ENCODE data around the gene KLK6. TPM values are rescaled to one million over a fixed set of nuclear protein-coding genes. Genes with fewer than 3 reads are reported as not detected.
A peak's percentile ranks its signal among the peaks of the same experiment; 100 is the strongest.

KLK6 gene
- total RNA-seq, 1 donor from 2014 or later: 0.62 TPM

DNA sequence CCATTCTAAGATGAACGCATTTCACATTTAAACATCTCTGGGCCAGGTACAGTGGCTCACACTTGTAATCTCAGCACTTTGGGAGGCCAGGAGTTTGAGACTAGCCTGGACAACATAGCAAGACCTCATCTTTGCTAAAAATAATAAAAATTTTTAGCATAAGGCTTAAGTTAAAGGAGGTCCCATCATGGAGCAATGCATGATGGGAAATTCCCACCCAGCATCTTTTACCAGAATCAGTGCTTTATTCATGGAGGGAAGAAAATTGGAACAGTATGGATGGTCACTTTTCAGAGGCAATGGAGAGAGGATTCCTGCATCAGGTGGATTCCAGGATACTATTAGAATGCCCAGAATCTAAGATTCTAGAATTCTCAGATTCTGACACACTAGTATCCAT lies 35.9 kb upstream of the KLK6 start:
- Mint-ChIP-seq H3K27me3 (peaks cover 74% of the 10 kb centered on the region), H3K27ac (no peak overlapping the region), H3K4me3 (ENCODE audit: low read depth) (no peak overlapping the region), H3K36me3 (ENCODE audit: insufficient read depth) (no peaks in the 10 kb centered on the region), H3K4me1 (ENCODE audit: low read depth) (peaks cover 3% of the 10 kb centered on the region), H3K9me3 (ENCODE audit: low read depth) (no peaks in the 10 kb centered on the region)
- TF ChIP-seq CTCF (IDR thresholded peaks at IDR 0.05; ENCODE audit: unreplicated experiment): no peak
- no peak for DNase-seq (ENCODE audit: low spot score, unreplicated experiment)

- Mint-ChIP-seq H3K27ac (no peak overlapping the region), H3K36me3 (ENCODE audit: insufficient read depth) (no peaks in the 10 kb centered on the region), H3K27me3 (peaks cover 62% of the 10 kb centered on the region), H3K4me3 (ENCODE audit: low read depth) (no peak overlapping the region), H3K9me3 (ENCODE audit: low read depth) (no peaks in the 10 kb centered on the region), H3K4me1 (ENCODE audit: low read depth) (peaks cover 8% of the 10 kb centered on the region)
- no peak for DNase-seq (ENCODE audit: low spot score, unreplicated experiment)
- no peak for TF ChIP-seq CTCF (IDR thresholded peaks at IDR 0.05; ENCODE audit: unreplicated experiment)
Measured at GRCh38 chr19:51003316-51003715, 33.9 kb upstream of the KLK6 start.

- Mint-ChIP-seq H3K9me3 (ENCODE audit: low read depth) (no peaks in the 10 kb centered on the region), H3K27me3 (peaks cover 66% of the 10 kb centered on the region), H3K27ac (no peak overlapping the region), H3K36me3 (ENCODE audit: insufficient read depth) (no peaks in the 10 kb centered on the region), H3K4me3 (ENCODE audit: low read depth) (no peak overlapping the region), H3K4me1 (ENCODE audit: low read depth) (peaks cover 11% of the 10 kb centered on the region)
- DNase-seq (ENCODE audit: low spot score, unreplicated experiment): no peak
- TF ChIP-seq CTCF (IDR thresholded peaks at IDR 0.05; ENCODE audit: unreplicated experiment): no peak
Measured at GRCh38 chr19:51002542-51003311, 33.3 kb upstream of the KLK6 start.

GRCh38 chr19:51002089-51002532 lies 32.7 kb upstream of the KLK6 start:
- Mint-ChIP-seq H3K4me3 (ENCODE audit: low read depth) (no peak overlapping the region), H3K9me3 (ENCODE audit: low read depth) (no peaks in the 10 kb centered on the region), H3K27me3 (peaks cover 64% of the 10 kb centered on the region), H3K27ac (no peak overlapping the region), H3K4me1 (ENCODE audit: low read depth) (peaks cover 11% of the 10 kb centered on the region), H3K36me3 (ENCODE audit: insufficient read depth) (no peaks in the 10 kb centered on the region)
- TF ChIP-seq CTCF (IDR thresholded peaks at IDR 0.05; ENCODE audit: unreplicated experiment): no peak
- no peak for DNase-seq (ENCODE audit: low spot score, unreplicated experiment)

- H3K27ac Mint-ChIP-seq: peak within 1 kb of the TSS; percentile 45
- no peak within 1 kb of the TSS for H3K4me3 Mint-ChIP-seq (ENCODE audit: low read depth)
- peaks cover 11% of the 10 kb centered on the region for H3K4me1 Mint-ChIP-seq (ENCODE audit: low read depth)
Measured at GRCh38 chr19:51001515-51001914, 32.1 kb upstream of the KLK6 start, which contains the start of gene KLK8. Gene KLK8 (minus strand): TSS chr19:51001604. CDS start chr19:51001167, 437 bp downstream.

More at GRCh38 chr19:51001515-51001914, 32.1 kb upstream of the KLK6 start, which contains the start of gene KLK8:
- no peak for TF ChIP-seq CTCF (IDR thresholded peaks at IDR 0.05; ENCODE audit: unreplicated experiment)
- no peaks in the 10 kb centered on the region for H3K9me3 Mint-ChIP-seq (ENCODE audit: low read depth)
- no peaks in the 10 kb centered on the region for H3K36me3 Mint-ChIP-seq (ENCODE audit: insufficient read depth)
- peaks cover 63% of the 10 kb centered on the region for H3K27me3 Mint-ChIP-seq
- no peak for DNase-seq (ENCODE audit: low spot score, unreplicated experiment)
